Fibroblast of pulmonary artery (primary cell): ENCODE data around the gene DMAC2.

Experiments used
- DNase-seq: peaks from one replicate; pipeline ENCODE4 v3.0.0-alpha.2; 2010; ENCODE audit warnings: low read depth
- H3K4me3 ChIP-seq: replicated peaks from 2 replicates; pipeline ENCODE4 v1.5.1; 2011; ENCODE audit warnings: low read depth, mild to moderate bottlenecking, control low read depth, low read length, moderate library complexity
- TF ChIP-seq, protein P1 (sequence below): IDR thresholded peaks from 2 replicates; pipeline ENCODE4 v1.5.1; 2011; ENCODE audit warnings: mild to moderate bottlenecking, control low read depth, low read length, inconsistent platforms; ENCODE audit errors: missing control alignments

The DMAC2 gene

DNA sequence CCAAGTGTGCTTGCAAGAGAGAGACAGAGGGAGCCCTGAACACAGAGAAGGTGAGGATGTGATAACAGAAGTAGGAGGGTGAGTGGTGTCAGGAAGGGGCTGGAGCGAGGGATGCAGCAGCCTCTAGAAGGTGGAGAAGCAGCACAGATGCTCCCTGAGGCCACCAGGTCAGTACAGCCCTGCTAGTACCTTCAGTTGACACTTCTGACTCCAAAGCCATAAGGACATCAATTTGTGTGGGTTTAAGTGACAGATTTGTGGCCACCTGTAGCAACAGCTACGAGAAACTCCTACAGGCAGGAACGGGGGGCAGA lies 10.1 kb upstream of the DMAC2 start:
- H3K4me3 ChIP-seq, result no peak overlapping the region
- TF ChIP-seq, protein P1, sequence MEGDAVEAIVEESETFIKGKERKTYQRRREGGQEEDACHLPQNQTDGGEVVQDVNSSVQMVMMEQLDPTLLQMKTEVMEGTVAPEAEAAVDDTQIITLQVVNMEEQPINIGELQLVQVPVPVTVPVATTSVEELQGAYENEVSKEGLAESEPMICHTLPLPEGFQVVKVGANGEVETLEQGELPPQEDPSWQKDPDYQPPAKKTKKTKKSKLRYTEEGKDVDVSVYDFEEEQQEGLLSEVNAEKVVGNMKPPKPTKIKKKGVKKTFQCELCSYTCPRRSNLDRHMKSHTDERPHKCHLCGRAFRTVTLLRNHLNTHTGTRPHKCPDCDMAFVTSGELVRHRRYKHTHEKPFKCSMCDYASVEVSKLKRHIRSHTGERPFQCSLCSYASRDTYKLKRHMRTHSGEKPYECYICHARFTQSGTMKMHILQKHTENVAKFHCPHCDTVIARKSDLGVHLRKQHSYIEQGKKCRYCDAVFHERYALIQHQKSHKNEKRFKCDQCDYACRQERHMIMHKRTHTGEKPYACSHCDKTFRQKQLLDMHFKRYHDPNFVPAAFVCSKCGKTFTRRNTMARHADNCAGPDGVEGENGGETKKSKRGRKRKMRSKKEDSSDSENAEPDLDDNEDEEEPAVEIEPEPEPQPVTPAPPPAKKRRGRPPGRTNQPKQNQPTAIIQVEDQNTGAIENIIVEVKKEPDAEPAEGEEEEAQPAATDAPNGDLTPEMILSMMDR, result no peak
- no peak for DNase-seq

DNA sequence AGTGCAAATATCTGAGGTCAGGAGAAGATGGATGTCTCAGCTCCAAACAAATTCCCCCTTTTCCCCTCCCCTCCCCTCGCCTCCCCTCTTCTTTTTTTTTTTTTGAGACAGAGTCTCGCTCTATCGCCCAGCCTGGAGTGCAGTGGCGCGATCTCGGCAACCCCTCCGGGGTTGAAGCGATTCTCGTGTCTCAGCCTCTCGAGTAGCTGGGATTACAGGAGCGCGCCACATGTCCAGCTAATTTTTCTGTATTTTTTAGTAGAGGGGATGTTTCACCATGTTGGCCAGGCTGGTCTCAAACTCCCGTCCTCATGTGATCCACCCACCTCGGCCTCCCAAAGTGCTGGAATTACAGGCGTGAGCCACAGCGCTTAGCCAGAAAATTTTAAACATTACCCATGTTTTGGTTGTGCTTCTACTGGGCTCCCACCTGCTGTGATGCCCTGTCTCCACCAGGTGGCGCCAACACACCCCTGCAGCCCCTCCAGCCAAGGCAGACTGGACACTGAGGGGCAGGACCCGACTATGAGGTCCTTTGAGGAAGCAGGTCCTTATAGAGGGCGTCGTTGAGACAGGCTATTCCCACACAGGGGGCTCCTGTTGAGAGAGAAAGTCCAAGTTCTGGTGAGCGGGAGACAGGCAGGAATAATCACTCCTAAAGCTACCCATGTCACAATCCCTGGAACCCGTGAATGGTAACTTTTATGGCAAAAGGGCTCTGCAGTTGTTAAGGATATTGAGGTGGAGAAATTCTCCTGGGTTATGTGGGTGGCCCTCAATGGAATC lies 9.6 kb upstream of the DMAC2 start:
- H3K4me3 ChIP-seq, result peak overlapping the region; percentile 29
- peak; percentile 78 for DNase-seq
- TF ChIP-seq, protein P1, result peak; percentile 96

DNA sequence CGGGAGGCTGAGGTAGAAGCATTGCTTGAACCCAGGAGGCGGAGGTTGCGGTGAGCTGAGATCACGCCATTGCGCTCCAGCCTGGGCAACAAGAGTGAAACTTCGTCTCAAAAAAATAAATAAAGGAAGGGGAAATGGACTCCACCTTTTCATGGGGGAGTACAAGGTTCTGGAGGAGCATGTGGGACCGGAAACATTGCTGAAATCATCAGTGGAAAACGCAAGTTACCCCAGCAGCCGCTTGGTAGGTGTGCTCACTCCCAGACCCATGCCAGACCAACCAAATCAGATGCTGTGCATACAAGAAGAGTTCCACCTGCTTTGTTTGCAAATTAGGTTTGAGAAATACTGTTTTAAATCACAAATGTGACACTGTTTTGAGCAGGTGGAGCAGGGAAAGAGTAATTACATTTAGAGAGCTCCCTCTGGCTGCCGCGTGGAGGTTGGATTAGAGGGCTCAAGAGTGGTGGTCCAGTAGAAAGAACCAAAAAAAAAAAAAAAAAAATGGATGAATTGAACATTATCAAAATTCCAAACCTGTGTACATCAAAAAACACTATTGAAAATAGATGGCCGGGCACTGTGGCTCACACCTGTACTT lies 8.1 kb upstream of the DMAC2 start:
- TF ChIP-seq, protein P1, result peak; percentile 9
- H3K4me3 ChIP-seq, result no peak overlapping the region
- no peak for DNase-seq

DNA sequence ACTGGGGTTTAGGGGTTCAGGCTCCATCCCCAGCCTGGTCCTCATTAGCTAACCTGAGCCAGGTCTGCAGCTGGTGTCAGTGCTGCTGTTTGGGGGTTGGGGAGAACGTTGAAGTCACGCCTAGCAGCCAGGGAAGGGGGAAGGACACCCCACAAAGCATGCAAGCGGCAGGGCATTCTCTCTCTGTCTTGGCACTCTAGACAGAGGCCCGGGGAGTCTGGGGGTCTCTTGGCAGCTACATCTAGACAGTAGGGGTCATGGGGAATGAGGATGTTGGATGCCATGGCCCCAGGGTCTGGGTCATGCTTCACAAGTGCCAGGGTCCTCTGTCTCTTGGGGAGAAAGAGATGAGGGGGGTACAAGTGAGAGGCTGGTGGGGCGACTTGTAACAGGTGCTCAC lies 5.9 kb upstream of the DMAC2 start:
- no peak for DNase-seq
- no peak overlapping the region for H3K4me3 ChIP-seq
- TF ChIP-seq, protein P1, result no peak

- TF ChIP-seq, protein P1, result no peak
- no peak overlapping the region for H3K4me3 ChIP-seq
- no peak for DNase-seq
Observed at GRCh38 chr19:41443813-41444455, 4.2 kb upstream of the DMAC2 start.

GRCh38 chr19:41442473-41443355 lies 3.0 kb upstream of the DMAC2 start, which contains the start of gene ERICH4:
Gene ERICH4, plus strand, starts transcription at chr19:41443156. Its CDS starts 14 bp downstream, at chr19:41443170.
- DNase-seq, result no peak
- TF ChIP-seq, protein P1, result no peak
- no peak within 1 kb of the TSS for H3K4me3 ChIP-seq
